ENCODE results near the gene GPX4.

- no peak for TF ChIP-seq REST (IDR thresholded peaks at IDR 0.05; ENCODE audit: unreplicated experiment)
- no peak for TF ChIP-seq POLR2AphosphoS5 (IDR thresholded peaks at IDR 0.05; ENCODE audit: low read depth)
- TF ChIP-seq CTCF (conservative IDR thresholded peaks at IDR 0.05; ENCODE audit: low read depth in 2 of 2): no peak
- no peak for TF ChIP-seq ETS1 (IDR thresholded peaks at IDR 0.05)
- TF ChIP-seq EZH2 (IDR thresholded peaks at IDR 0.05; ENCODE audit: low read depth, unreplicated experiment): no peak
- TF ChIP-seq EZH2phosphoT487 (IDR thresholded peaks at IDR 0.05; ENCODE audit: unreplicated experiment): no peak
- TF ChIP-seq CREB1 (CRISPR knock-in tag; IDR thresholded peaks at IDR 0.05; ENCODE audit: low read depth): no peak
- TF ChIP-seq NANOG (IDR thresholded peaks at IDR 0.05; ENCODE audit: borderline replicate concordance): no peak
These were observed 34.6 kb upstream of the GPX4 start for GRCh38 chr19:1069009-1069779.
